Spleen (tissue), 11 donors: Measurements from ENCODE around the gene ABCG5. TPM values are rescaled to one million over a fixed set of nuclear protein-coding genes. Genes with fewer than 3 reads are reported as not detected.
A peak's percentile ranks its signal among the peaks of the same experiment; 100 is the strongest.

Experiments used
- DNase-seq: peaks from one replicate; pipeline ENCODE4 v3.0.0-alpha.2; 2020
- H3K27ac ChIP-seq, 8 donors: fragments of 200-600 bp; sonication (generic) in 7 of 8; 1 replicate in 4 of 8; 2 replicates in 4 of 8; pipeline versions ENCODE4 v1.5.0 to v1.8.0; 2016 to 2021; ENCODE audit warnings: inconsistent platforms in 4 of 8, mild to moderate bottlenecking in 4 of 8, moderate library complexity in 1 of 8
- H3K27me3 ChIP-seq, 7 donors: fragments of 200-600 bp; sonication (generic) in 6 of 7; replicated peaks in 1 of 7; 1 replicate in 4 of 7; 2 replicates in 3 of 7; pipeline versions ENCODE4 v1.5.0 to v1.8.0; 2016 to 2021; ENCODE audit warnings: inconsistent platforms in 3 of 7, mild to moderate bottlenecking in 1 of 7
- H3K36me3 ChIP-seq, 6 donors: fragments of 200-600 bp; sonication (generic) in 5 of 6; 1 replicate in 4 of 6; 2 replicates in 2 of 6; pipeline versions ENCODE4 v1.5.0 to v1.8.0; 2016 to 2021; ENCODE audit warnings: inconsistent platforms in 2 of 6
- H3K4me1 ChIP-seq, 6 donors: fragments of 200-600 bp; sonication (generic) in 5 of 6; 1 replicate in 3 of 6; 2 replicates in 3 of 6; pipeline versions ENCODE4 v1.5.0 to v1.8.0; 2016 to 2021; ENCODE audit warnings: inconsistent platforms in 3 of 6
- H3K4me3 ChIP-seq, 8 donors: fragments of 200-600 bp; sonication (generic) in 7 of 8; 1 replicate in 4 of 8; 2 replicates in 4 of 8; pipeline versions ENCODE4 v1.5.0 to v1.8.0; 2016 to 2021; ENCODE audit warnings: inconsistent platforms in 4 of 8, mild to moderate bottlenecking in 4 of 8, moderate library complexity in 2 of 8
- H3K9me3 ChIP-seq, 8 donors: fragments of 200-600 bp; sonication (generic) in 7 of 8; 1 replicate in 4 of 8; 2 replicates in 4 of 8; pipeline versions ENCODE4 v1.5.0 to v1.8.0; 2016 to 2021; ENCODE audit warnings: inconsistent platforms in 4 of 8
- CTCF ChIP-seq, 11 experiments: fragments of 200-600 bp in 7 of 11; fragments of 450-650 bp in 4 of 11; sonication (generic) in 4 of 11; IDR thresholded peaks in 8 of 11; conservative IDR thresholded peaks in 3 of 11; 1 replicate in 7 of 11; 2 replicates in 4 of 11; pipeline versions ENCODE4 v1.4.0 to v1.8.0; 2016 to 2021; ENCODE audit warnings: antibody characterized with exemption in 11 of 11, inconsistent platforms in 4 of 11, mild to moderate bottlenecking in 1 of 11
- POLR2A ChIP-seq, 3 donors: fragments of 450-650 bp; IDR thresholded peaks; one replicate each; pipeline ENCODE4 v1.5.1; 2017; ENCODE audit warnings: antibody characterized with exemption in 3 of 3, mild to moderate bottlenecking in 1 of 3
- POLR2AphosphoS5 ChIP-seq, 3 donors: sonication (generic); formaldehyde crosslinking; IDR thresholded peaks; one replicate each; pipeline ENCODE4 v1.5.1; 2017; ENCODE audit warnings: antibody characterized with exemption in 3 of 3
- WGBS, 5 donors: extraction: QIAGEN DNeasy Blood & Tissue Kit in 3 of 5; methylation state at CpG; one replicate each; pipeline versions ENCODE4 v1.1.5 to v1.1.7; 2013 to 2018; 5-methylcytosine and 5-hydroxymethylcytosine counted together
- intact Hi-C: fragments of 100-400 bp; cut with DNase I; formaldehyde crosslinking; loops from one replicate; pipeline ENCODE4 v1.15.0; 2023; ENCODE audit warnings: low total_unique reads
- polyA plus RNA-seq, 3 donors: library from polyadenylated mRNA; stranded (reverse); fragments of 200-250 nt; gene quantifications; one replicate each; pipeline ENCODE4 v1.2.1, GENCODE V29; 2013
- total RNA-seq, 7 donors: library from RNA; depleted of rRNA in 3 of 7; stranded (reverse); fragments of >200 nt in 3 of 7; fragmentation: NEBNext Ultra II Directional in 4 of 7; extraction: Animal tissue kit (Norgen Biotek cat#: 25700) in 4 of 7; gene quantifications; one replicate each; pipeline versions ENCODE4 v1.1.0 to v1.2.1, GENCODE V29; 2016 to 2021
- donor health status: healthy with polysubstance abuse.
- donor health status: DM: no; HTN: no; CAD: no; lungs with moderate emphysema.
- donor health status: DM: no; HTN: no; CAD: no.
- donor health status: Bipolar disorder and iron deficiency.
- donor health status: healthy.
- donor health status: DM: no; HTN: no; CAD: no.
- donor health status: DM: yes; HTN: yes; CAD: no.

The ABCG5 gene
- total and polyA plus RNA-seq, 10 donors, result 0.05 to 0.37 (median 0.25) TPM; not detected in 6

DNA sequence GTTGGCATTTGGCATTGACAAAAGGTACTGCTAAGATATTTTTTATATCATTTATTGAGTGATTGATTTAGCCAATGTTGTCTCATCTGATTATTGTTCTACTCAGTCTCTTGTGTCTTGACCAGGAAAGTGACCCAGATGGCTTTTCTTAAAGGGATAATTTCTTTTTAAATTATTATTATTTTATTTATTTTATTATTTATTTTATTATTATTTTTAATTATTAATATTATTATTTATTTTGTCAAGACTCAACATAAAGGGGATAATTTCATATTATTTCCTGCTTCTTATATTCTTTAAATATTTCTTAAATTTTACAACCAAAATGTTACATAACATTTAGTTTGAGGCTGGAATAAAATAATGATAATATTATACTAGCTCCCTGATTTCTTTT is 37.7 kb downstream of the ABCG5 start:
- Histone ChIP-seq H3K27ac (no peak overlapping the region), H3K4me3 (no peak overlapping the region), H3K36me3 (peaks cover 0 to 33% (median 6%) of the 10 kb centered on the region in 6 donors), H3K4me1 (no peaks in the 10 kb centered on the region), H3K9me3 (no peaks in the 10 kb centered on the region), H3K27me3 (no peaks in the 10 kb centered on the region)
- TF ChIP-seq POLR2A (IDR thresholded peaks at IDR 0.05) (no peak), POLR2AphosphoS5 (IDR thresholded peaks at IDR 0.05) (no peak), CTCF (IDR thresholded peaks at IDR 0.05 in 8 of 11, conservative IDR thresholded peaks at IDR 0.05 in 3 of 11) (no peak)
- no peak for DNase-seq
- intact Hi-C loops, result no loop called here

DNA sequence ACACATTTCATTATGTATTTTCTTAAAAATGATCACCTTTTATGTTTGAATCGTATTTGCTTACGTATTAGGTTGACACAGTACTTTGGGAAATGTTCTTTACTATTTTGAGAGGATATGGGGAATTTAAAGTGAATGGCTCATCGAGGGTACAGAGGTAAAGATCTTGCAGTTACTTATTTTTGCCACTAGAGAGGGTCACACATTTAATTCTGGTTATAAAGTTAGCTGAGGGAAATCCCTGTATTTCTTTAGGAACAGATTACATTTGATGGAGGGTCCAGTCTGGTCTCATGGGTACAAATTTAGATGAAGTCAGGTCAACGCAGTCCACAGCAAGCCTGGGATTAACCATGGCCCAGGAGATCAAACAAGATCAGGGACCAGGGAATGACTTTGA is 40.3 kb downstream of the ABCG5 start:
- H3K27ac ChIP-seq, result no peak overlapping the region
- intact Hi-C loops, result no loop called here
- no peaks in the 10 kb centered on the region for H3K9me3 ChIP-seq
- no peak overlapping the region for H3K4me3 ChIP-seq
- 81 to 87% (median 82%) methylated on average over 4 of the region's 4 CpGs for WGBS, 5 donors
- DNase-seq, result no peak
- peaks cover 0 to 29% (median 1%) of the 10 kb centered on the region in 6 donors for H3K36me3 ChIP-seq
- no peak for TF ChIP-seq POLR2AphosphoS5 (IDR thresholded peaks at IDR 0.05)
- TF ChIP-seq CTCF (IDR thresholded peaks at IDR 0.05 in 8 of 11, conservative IDR thresholded peaks at IDR 0.05 in 3 of 11), result peak in 1 of 11 experiments; percentile 7
- TF ChIP-seq POLR2A (IDR thresholded peaks at IDR 0.05), result no peak
- no peaks in the 10 kb centered on the region for H3K4me1 ChIP-seq
- H3K27me3 ChIP-seq, result no peaks in the 10 kb centered on the region

- 83 to 96% (median 94%) methylated on average over 1 of the region's 1 CpG for WGBS, 5 donors
- H3K4me3 ChIP-seq, result no peak overlapping the region
- TF ChIP-seq POLR2A (IDR thresholded peaks at IDR 0.05), result no peak
- TF ChIP-seq CTCF (IDR thresholded peaks at IDR 0.05 in 8 of 11, conservative IDR thresholded peaks at IDR 0.05 in 3 of 11), result no peak
- no peak for TF ChIP-seq POLR2AphosphoS5 (IDR thresholded peaks at IDR 0.05)
- H3K27me3 ChIP-seq, result no peaks in the 10 kb centered on the region
- intact Hi-C loops, result no loop called here
- no peak for DNase-seq
- H3K4me1 ChIP-seq, result no peaks in the 10 kb centered on the region
- H3K9me3 ChIP-seq, result no peaks in the 10 kb centered on the region
- peaks cover 0 to 36% (median 1%) of the 10 kb centered on the region in 6 donors for H3K36me3 ChIP-seq
- H3K27ac ChIP-seq, result no peak overlapping the region
Observed at GRCh38 chr2:43796206-43796605, 42.4 kb downstream of the ABCG5 start.

DNA sequence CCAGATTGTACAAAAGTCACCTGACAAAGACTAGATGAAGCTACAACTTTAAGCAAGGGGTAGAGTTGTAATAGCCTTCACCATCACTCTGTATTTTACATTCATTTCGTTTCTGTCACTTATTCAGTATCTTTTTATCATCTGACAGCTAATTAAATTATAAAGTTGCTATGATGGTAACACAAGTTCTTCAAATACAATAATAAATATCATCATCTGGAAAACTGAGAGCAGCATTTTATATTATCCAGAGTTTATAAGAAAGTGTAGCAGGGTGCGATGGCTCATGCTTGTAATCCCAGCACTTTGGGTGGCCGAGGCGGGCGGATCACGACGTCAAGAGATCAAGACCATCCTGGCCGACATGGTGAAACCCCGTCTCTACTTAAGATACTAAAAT is 43.7 kb downstream of the ABCG5 start:
- peaks cover 0 to 45% (median 3%) of the 10 kb centered on the region in 6 donors for H3K36me3 ChIP-seq
- H3K27ac ChIP-seq, result no peak overlapping the region
- H3K4me1 ChIP-seq, result no peaks in the 10 kb centered on the region
- DNase-seq, result no peak
- H3K27me3 ChIP-seq, result no peaks in the 10 kb centered on the region
- H3K9me3 ChIP-seq, result no peaks in the 10 kb centered on the region
- intact Hi-C loops, result no loop called here
- no peak for TF ChIP-seq POLR2A (IDR thresholded peaks at IDR 0.05)
- no peak for TF ChIP-seq POLR2AphosphoS5 (IDR thresholded peaks at IDR 0.05)
- no peak for TF ChIP-seq CTCF (IDR thresholded peaks at IDR 0.05 in 8 of 11, conservative IDR thresholded peaks at IDR 0.05 in 3 of 11)
- 93 to 97% (median 96%) methylated on average over 9 of the region's 9 CpGs for WGBS, 5 donors
- no peak overlapping the region for H3K4me3 ChIP-seq
